Caco-2 (cell line): ENCODE results near the gene TDP2. TPM values are rescaled to one million over a fixed set of nuclear protein-coding genes. Genes with fewer than 3 reads are reported as not detected.

Source experiments
- BruUV-seq: library from RNA; stranded (reverse); fragments of 400-500 nt; replicated peaks from 2 replicates; lab custom pipeline; 2021; lab: Mats Ljungman, UMichigan
- CTCF ChIA-PET: fragments of 300-600 bp; sonication (Branson Sonifier 250); formaldehyde crosslinking; loops from one replicate; lab custom pipeline; 2022; ENCODE audit warnings: antibody characterized with exemption; lab: Charles Lee
- POLR2A ChIA-PET: fragments of 300-600 bp; sonication (Branson Sonifier 250); formaldehyde crosslinking; loops from one replicate; lab custom pipeline; 2022; ENCODE audit warnings: antibody characterized with exemption; lab: Charles Lee
- DNase-seq, 2 experiments: peaks; one replicate each; pipeline versions ENCODE4 v3.0.0 to v3.0.0-alpha.2; 2020 to 2022
- H3K27me3 ChIP-seq: replicated peaks from 2 replicates; pipeline ENCODE4 v1.6.0; 2011; ENCODE audit warnings: low read length; ENCODE audit not compliant: control insufficient read depth, insufficient read depth
- H3K36me3 ChIP-seq: 2 replicates; pipeline ENCODE4 v1.5.1; 2011; ENCODE audit warnings: low read length; ENCODE audit not compliant: control insufficient read depth, insufficient read depth
- H3K4me1 ChIP-seq: fragments of 250-450 bp; sonication (Bioruptor Pico); 2 replicates; pipeline ENCODE4 v1.5.1; 2020; ENCODE audit warnings: mild to moderate bottlenecking
- H3K4me3 ChIP-seq: 2 replicates; pipeline ENCODE4 v1.5.1; 2011; ENCODE audit warnings: low read depth, mild to moderate bottlenecking, control low read depth, low read length
- H3K9me3 ChIP-seq: fragments of 250-450 bp; sonication (Bioruptor Pico); 2 replicates; pipeline ENCODE4 v1.5.1; 2020; ENCODE audit warnings: mild to moderate bottlenecking, moderate library complexity
- H3K27ac Mint-ChIP-seq: one replicate; pipeline ENCODE4 v1.8.0; 2022; ENCODE audit warnings: mixed read lengths; ENCODE audit not compliant: unreplicated experiment
- H3K27me3 Mint-ChIP-seq: one replicate; pipeline ENCODE4 v1.8.0; 2022; ENCODE audit warnings: mixed read lengths; ENCODE audit not compliant: insufficient read depth, unreplicated experiment
- H3K36me3 Mint-ChIP-seq: one replicate; pipeline ENCODE4 v1.8.0; 2022; ENCODE audit warnings: mild to moderate bottlenecking, mixed read lengths; ENCODE audit not compliant: insufficient read depth, unreplicated experiment
- H3K4me1 Mint-ChIP-seq: one replicate; pipeline ENCODE4 v1.8.0; 2022; ENCODE audit warnings: low read depth, mixed read lengths; ENCODE audit not compliant: unreplicated experiment
- H3K4me3 Mint-ChIP-seq: one replicate; pipeline ENCODE4 v1.8.0; 2022; ENCODE audit warnings: mild to moderate bottlenecking, moderate library complexity, mixed read lengths; ENCODE audit not compliant: unreplicated experiment
- H3K9me3 Mint-ChIP-seq: one replicate; pipeline ENCODE4 v1.8.0; 2022; ENCODE audit warnings: mixed read lengths; ENCODE audit not compliant: unreplicated experiment
- CTCF ChIP-seq, 2 experiments: fragments of 200-600 bp in 1 of 2; IDR thresholded peaks; 1 replicate in 1 of 2; 2 replicates in 1 of 2; pipeline versions ENCODE4 v1.5.1 to v1.8.0; 2011 to 2022; ENCODE audit warnings: antibody characterized with exemption in 1 of 2, control low read depth in 1 of 2, inconsistent platforms in 1 of 2, low read depth in 1 of 2, low read length in 1 of 2, mild to moderate bottlenecking in 1 of 2, moderate library complexity in 1 of 2; ENCODE audit not compliant: insufficient read depth in 1 of 2, severe bottlenecking in 1 of 2, unreplicated experiment in 1 of 2
- intact Hi-C: fragments of 100-400 bp; cut with micrococcal nuclease; formaldehyde crosslinking; loops from one replicate; pipeline ENCODE4 v1.10.0; 2022; ENCODE audit not compliant: unreplicated experiment
- total RNA-seq: library from RNA; stranded (reverse); gene quantifications from 2 replicates; pipeline ENCODE4 v1.2.3, GENCODE V29; 2022

Gene TDP2
- total RNA-seq, 1 experiment from 2014 or later, result 46.7 TPM

DNA sequence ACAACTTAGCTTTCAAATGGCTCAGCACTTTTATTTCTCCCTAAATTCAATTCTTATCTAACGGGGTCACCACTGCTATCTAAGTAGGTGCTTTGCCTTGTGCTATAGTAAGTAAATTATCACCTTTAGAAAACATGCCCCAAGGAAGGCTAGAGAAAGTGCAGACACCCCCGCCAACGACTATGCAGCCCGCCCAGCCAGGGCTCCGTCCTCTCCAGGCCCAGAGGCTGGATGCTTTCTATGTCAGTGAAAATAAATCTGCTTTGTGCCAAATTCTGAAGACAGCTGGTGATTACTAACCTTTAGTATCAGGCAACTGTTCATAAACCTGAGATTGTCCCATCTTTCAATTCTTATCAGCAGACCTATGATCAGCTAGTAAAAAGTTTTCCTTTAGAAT is 35.0 kb downstream of the TDP2 start:
- no TSS peak for BruUV-seq
- intact Hi-C loops, result no loop called here
- DNase-seq, result no peak
- H3K36me3 ChIP-seq, result no peaks in the 10 kb centered on the region
- H3K27me3 ChIP-seq, result no peaks in the 10 kb centered on the region
- no peak overlapping the region for H3K4me3 ChIP-seq
- no peak overlapping the region for H3K27ac Mint-ChIP-seq
- ChIA-PET POLR2A (no interaction called here), CTCF (no interaction called here)
- no peaks in the 10 kb centered on the region for H3K9me3 ChIP-seq
- H3K9me3 Mint-ChIP-seq, result no peaks in the 10 kb centered on the region
- peaks cover 6% of the 10 kb centered on the region for H3K4me1 Mint-ChIP-seq
- no peaks in the 10 kb centered on the region for H3K36me3 Mint-ChIP-seq
- H3K27me3 Mint-ChIP-seq, result no peaks in the 10 kb centered on the region
- no peak overlapping the region for H3K4me3 Mint-ChIP-seq
- TF ChIP-seq CTCF (IDR thresholded peaks at IDR 0.05; ENCODE audit: insufficient read depth in 1 of 2, low read depth in 1 of 2, low read length in 1 of 2, severe bottlenecking in 1 of 2, unreplicated experiment in 1 of 2), result no peak
- H3K4me1 ChIP-seq, result no peaks in the 10 kb centered on the region

- POLR2A ChIA-PET, result no interaction called here
- H3K27ac Mint-ChIP-seq, result no peak overlapping the region
- BruUV-seq, result no TSS peak
These were observed 35.7 kb downstream of the TDP2 start for GRCh38 chr6:24630856-24631505.

DNA sequence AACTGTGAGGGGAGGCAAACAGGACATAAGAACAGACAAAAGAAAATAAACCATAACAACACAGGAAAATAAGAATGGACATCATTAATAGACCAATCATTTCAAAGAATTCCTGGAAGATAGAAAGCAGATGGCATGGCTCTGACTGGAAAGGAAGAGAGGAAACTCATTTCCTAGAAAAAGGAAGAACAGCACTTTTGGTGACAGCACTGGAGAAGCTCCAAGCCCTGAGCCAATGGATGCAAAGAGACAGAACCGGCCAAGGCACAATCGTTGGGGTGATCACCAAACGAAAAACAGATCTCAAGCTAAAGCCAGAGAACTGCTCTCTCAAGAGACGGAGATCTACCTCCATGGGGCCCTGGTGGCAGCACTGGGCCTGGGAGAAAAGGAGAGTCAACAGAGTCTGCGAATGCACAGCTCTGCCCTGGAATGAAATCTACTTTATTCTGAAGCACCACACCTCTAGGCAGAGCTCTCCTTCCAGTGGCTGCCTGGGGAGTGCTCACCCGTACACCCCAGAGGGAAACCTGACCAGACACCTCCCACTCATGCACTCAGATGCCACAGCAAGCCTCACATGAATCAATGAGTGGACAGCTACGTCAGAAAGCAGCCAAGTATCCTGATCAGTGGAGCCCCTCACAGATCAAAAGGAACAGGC is 44.9 kb downstream of the TDP2 start:
- no peaks in the 10 kb centered on the region for H3K36me3 ChIP-seq
- H3K4me1 ChIP-seq, result no peaks in the 10 kb centered on the region
- POLR2A ChIA-PET, result no interaction called here
- no peaks in the 10 kb centered on the region for H3K27me3 Mint-ChIP-seq
- H3K9me3 ChIP-seq, result no peaks in the 10 kb centered on the region
- CTCF ChIA-PET, result no interaction called here
- TF ChIP-seq CTCF (IDR thresholded peaks at IDR 0.05; ENCODE audit: insufficient read depth in 1 of 2, low read depth in 1 of 2, low read length in 1 of 2, severe bottlenecking in 1 of 2, unreplicated experiment in 1 of 2), result no peak
- H3K4me3 ChIP-seq, result no peak overlapping the region
- no peaks in the 10 kb centered on the region for H3K9me3 Mint-ChIP-seq
- H3K4me1 Mint-ChIP-seq, result no peaks in the 10 kb centered on the region
- no peaks in the 10 kb centered on the region; the same call in 1 of the 2 replicates for H3K27me3 ChIP-seq
- DNase-seq, result no peak
- no TSS peak for BruUV-seq
- H3K4me3 Mint-ChIP-seq, result no peak overlapping the region
- no peak overlapping the region for H3K27ac Mint-ChIP-seq
- intact Hi-C loops, result no loop called here
- H3K36me3 Mint-ChIP-seq, result no peaks in the 10 kb centered on the region

More at GRCh38 chr6:24630856-24631505, 35.7 kb downstream of the TDP2 start:
- H3K9me3 ChIP-seq, result no peaks in the 10 kb centered on the region
- CTCF ChIA-PET, result no interaction called here
- Mint-ChIP-seq H3K4me1 (peaks cover 6% of the 10 kb centered on the region), H3K27me3 (no peaks in the 10 kb centered on the region), H3K4me3 (no peak overlapping the region), H3K36me3 (no peaks in the 10 kb centered on the region), H3K9me3 (no peaks in the 10 kb centered on the region)
- DNase-seq, result no peak
- no peaks in the 10 kb centered on the region for H3K27me3 ChIP-seq
- no peaks in the 10 kb centered on the region for H3K36me3 ChIP-seq
- no peaks in the 10 kb centered on the region for H3K4me1 ChIP-seq
- no peak overlapping the region for H3K4me3 ChIP-seq
- intact Hi-C loops, result no loop called here
- no peak for TF ChIP-seq CTCF (IDR thresholded peaks at IDR 0.05; ENCODE audit: insufficient read depth in 1 of 2, low read depth in 1 of 2, low read length in 1 of 2, severe bottlenecking in 1 of 2, unreplicated experiment in 1 of 2)
